HUDEP-2 (cell line): ENCODE results near the gene ZER1.
A peak's percentile ranks its signal among the peaks of the same experiment; 100 is the strongest.
"Not testable (repeated sequence)": the region's sequence is repeated elsewhere in the genome, so short reads cannot be mapped to it uniquely, and the experiment has no call there.

Experiments
- DNase-seq, 76 experiments: peaks; one replicate each; lab custom pipeline; 2025; ENCODE audit not compliant: unreplicated experiment in 76 of 76; lab: John Stamatoyannopoulos, UW

Gene ZER1

GRCh38 chr9:128771745-128772519, at the start of gene ZER1:
Gene ZER1 (minus strand): TSS chr9:128771927. CDS start chr9:128755565, 16,362 bp downstream.
- peak in 73 of 76 experiments; percentile 31 to 92 (median 80) for DNase-seq

GRCh38 chr9:128820665-128821583, 49.2 kb upstream of the ZER1 start:
- no peak for DNase-seq

- peak in 6 of 76 experiments; percentile 3 to 32 (median 18) for DNase-seq
Measured at GRCh38 chr9:128819716-128820664, 48.3 kb upstream of the ZER1 start.

- DNase-seq = peak in 32 of 76 experiments; percentile 15 to 65 (median 36)
Measured at GRCh38 chr9:128818839-128819715, 47.4 kb upstream of the ZER1 start.

GRCh38 chr9:128818099-128818838, 46.5 kb upstream of the ZER1 start, which contains the start of gene ENDOG:
Gene ENDOG (plus strand): TSS chr9:128818500. CDS start chr9:128818685, 185 bp downstream.
- DNase-seq = peak; percentile 32 to 99 (median 96)

- no peak for DNase-seq
Measured at GRCh38 chr9:128810873-128811272, 39.1 kb upstream of the ZER1 start.

- DNase-seq = no peak
Measured at GRCh38 chr9:128809831-128810230, 38.1 kb upstream of the ZER1 start.

GRCh38 chr9:128809036-128809599, 37.4 kb upstream of the ZER1 start:
- DNase-seq = no peak

- no peak for DNase-seq
Measured at GRCh38 chr9:128808543-128808942, 36.8 kb upstream of the ZER1 start.

- no peak for DNase-seq
Measured at GRCh38 chr9:128807827-128808226, 36.1 kb upstream of the ZER1 start.

- DNase-seq = no peak
Measured at GRCh38 chr9:128805661-128806060, 33.9 kb upstream of the ZER1 start.

- DNase-seq = no peak
Measured at GRCh38 chr9:128802482-128802881, 30.8 kb upstream of the ZER1 start.

- no peak for DNase-seq
Measured at GRCh38 chr9:128800061-128800460, 28.3 kb upstream of the ZER1 start.

GRCh38 chr9:128798896-128799295, 27.2 kb upstream of the ZER1 start:
- DNase-seq = peak in 19 of 76 experiments; percentile 2 to 32 (median 18)

GRCh38 chr9:128794961-128795360, 23.2 kb upstream of the ZER1 start:
- DNase-seq = not testable (repeated sequence)

- DNase-seq = no peak
Measured at GRCh38 chr9:128792978-128793686, 21.4 kb upstream of the ZER1 start.

GRCh38 chr9:128792134-128792533, 20.4 kb upstream of the ZER1 start:
- DNase-seq = no peak

- DNase-seq = no peak
Measured at GRCh38 chr9:128790536-128790935, 18.8 kb upstream of the ZER1 start.
